Astrocyte (in vitro differentiated cells and primary cell): ENCODE measurements around the gene IP6K2.

Experiments
- EZH2 ChIP-seq: IDR thresholded peaks from 2 replicates; pipeline ENCODE4 v1.6.1; 2012; ENCODE audit warnings: mild to moderate bottlenecking, low read length, inconsistent platforms; ENCODE audit not compliant: insufficient read depth
- TF ChIP-seq, protein P1 (sequence below): IDR thresholded peaks from 2 replicates; pipeline ENCODE4 v1.5.1; 2011; ENCODE audit warnings: low read depth, mild to moderate bottlenecking, inconsistent platforms, low read length, moderate library complexity; ENCODE audit not compliant: insufficient read depth

DNA sequence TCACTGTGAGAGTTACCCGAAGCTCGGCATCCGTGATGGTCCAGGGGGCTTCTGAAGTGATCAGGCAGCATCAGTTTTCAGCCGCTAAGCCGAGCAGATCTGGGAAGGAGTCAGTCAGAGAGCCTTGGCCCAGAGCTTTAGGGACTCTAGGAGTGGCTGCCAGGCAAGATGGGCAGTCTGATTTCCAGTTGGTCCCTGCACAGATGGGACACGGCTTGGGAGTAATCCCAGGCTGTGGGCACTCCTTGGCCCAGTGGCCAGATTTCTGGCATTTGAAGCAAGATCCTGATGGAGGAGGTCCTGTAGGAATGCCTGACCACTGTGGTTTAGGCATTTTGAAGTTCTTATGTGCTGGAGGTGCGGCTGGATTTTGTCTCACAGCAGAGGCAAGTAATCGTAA, 10.5 kb upstream of the IP6K2 start:
- TF ChIP-seq, protein P1, sequence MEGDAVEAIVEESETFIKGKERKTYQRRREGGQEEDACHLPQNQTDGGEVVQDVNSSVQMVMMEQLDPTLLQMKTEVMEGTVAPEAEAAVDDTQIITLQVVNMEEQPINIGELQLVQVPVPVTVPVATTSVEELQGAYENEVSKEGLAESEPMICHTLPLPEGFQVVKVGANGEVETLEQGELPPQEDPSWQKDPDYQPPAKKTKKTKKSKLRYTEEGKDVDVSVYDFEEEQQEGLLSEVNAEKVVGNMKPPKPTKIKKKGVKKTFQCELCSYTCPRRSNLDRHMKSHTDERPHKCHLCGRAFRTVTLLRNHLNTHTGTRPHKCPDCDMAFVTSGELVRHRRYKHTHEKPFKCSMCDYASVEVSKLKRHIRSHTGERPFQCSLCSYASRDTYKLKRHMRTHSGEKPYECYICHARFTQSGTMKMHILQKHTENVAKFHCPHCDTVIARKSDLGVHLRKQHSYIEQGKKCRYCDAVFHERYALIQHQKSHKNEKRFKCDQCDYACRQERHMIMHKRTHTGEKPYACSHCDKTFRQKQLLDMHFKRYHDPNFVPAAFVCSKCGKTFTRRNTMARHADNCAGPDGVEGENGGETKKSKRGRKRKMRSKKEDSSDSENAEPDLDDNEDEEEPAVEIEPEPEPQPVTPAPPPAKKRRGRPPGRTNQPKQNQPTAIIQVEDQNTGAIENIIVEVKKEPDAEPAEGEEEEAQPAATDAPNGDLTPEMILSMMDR: no peak
- TF ChIP-seq EZH2: no peak
